Measurements from ENCODE around the gene LSAMP. TPM values are rescaled to one million over a fixed set of nuclear protein-coding genes. Genes with fewer than 3 reads are reported as not detected.

Gene LSAMP
- total RNA-seq, 1 donor from 2014 or later = 4.4 TPM

- no peak overlapping the region for H3K4me3 Mint-ChIP-seq (ENCODE audit: unreplicated experiment)
- H3K4me1 Mint-ChIP-seq (ENCODE audit: unreplicated experiment) = peaks cover 38% of the 10 kb centered on the region
- H3K27me3 Mint-ChIP-seq (ENCODE audit: unreplicated experiment) = no peaks in the 10 kb centered on the region
- TF ChIP-seq, protein P1, sequence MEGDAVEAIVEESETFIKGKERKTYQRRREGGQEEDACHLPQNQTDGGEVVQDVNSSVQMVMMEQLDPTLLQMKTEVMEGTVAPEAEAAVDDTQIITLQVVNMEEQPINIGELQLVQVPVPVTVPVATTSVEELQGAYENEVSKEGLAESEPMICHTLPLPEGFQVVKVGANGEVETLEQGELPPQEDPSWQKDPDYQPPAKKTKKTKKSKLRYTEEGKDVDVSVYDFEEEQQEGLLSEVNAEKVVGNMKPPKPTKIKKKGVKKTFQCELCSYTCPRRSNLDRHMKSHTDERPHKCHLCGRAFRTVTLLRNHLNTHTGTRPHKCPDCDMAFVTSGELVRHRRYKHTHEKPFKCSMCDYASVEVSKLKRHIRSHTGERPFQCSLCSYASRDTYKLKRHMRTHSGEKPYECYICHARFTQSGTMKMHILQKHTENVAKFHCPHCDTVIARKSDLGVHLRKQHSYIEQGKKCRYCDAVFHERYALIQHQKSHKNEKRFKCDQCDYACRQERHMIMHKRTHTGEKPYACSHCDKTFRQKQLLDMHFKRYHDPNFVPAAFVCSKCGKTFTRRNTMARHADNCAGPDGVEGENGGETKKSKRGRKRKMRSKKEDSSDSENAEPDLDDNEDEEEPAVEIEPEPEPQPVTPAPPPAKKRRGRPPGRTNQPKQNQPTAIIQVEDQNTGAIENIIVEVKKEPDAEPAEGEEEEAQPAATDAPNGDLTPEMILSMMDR (IDR thresholded peaks at IDR 0.05) = no peak
- H3K36me3 Mint-ChIP-seq (ENCODE audit: unreplicated experiment) = no peaks in the 10 kb centered on the region
- DNase-seq (ENCODE audit: extremely low spot score, unreplicated experiment) = no peak
- peak overlapping the region; percentile 54 for H3K27ac Mint-ChIP-seq (ENCODE audit: unreplicated experiment)
- no peaks in the 10 kb centered on the region for H3K9me3 Mint-ChIP-seq (ENCODE audit: unreplicated experiment)
Observed at GRCh38 chr3:116256843-116257485, 188.3 kb downstream of the LSAMP start.

DNA sequence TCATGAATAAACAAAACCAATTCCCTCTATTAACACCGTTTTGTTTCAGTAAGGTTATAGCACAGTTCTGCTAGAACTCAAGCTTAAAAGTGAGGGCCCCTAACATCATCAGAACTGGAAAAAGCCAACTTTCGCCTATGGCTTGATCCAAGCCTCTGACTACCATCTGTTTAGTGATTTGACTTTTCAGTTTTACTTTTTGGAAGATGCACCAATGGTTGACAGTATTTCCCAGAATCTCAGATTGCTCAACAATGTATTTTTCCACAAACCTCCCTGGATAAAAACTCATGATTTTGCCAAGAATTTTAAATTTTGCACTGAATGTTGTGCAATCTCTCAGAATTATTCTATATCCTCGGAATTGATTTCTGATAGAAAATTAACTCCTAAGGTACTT lies 190.7 kb downstream of the LSAMP start:
- H3K4me1 Mint-ChIP-seq (ENCODE audit: unreplicated experiment) = peaks cover 38% of the 10 kb centered on the region
- DNase-seq (ENCODE audit: extremely low spot score, unreplicated experiment) = no peak
- TF ChIP-seq, protein P1 (IDR thresholded peaks at IDR 0.05) = no peak
- H3K27me3 Mint-ChIP-seq (ENCODE audit: unreplicated experiment) = no peaks in the 10 kb centered on the region
- no peaks in the 10 kb centered on the region for H3K9me3 Mint-ChIP-seq (ENCODE audit: unreplicated experiment)
- no peak overlapping the region for H3K4me3 Mint-ChIP-seq (ENCODE audit: unreplicated experiment)
- H3K36me3 Mint-ChIP-seq (ENCODE audit: unreplicated experiment) = no peaks in the 10 kb centered on the region
- H3K27ac Mint-ChIP-seq (ENCODE audit: unreplicated experiment) = no peak overlapping the region

DNA sequence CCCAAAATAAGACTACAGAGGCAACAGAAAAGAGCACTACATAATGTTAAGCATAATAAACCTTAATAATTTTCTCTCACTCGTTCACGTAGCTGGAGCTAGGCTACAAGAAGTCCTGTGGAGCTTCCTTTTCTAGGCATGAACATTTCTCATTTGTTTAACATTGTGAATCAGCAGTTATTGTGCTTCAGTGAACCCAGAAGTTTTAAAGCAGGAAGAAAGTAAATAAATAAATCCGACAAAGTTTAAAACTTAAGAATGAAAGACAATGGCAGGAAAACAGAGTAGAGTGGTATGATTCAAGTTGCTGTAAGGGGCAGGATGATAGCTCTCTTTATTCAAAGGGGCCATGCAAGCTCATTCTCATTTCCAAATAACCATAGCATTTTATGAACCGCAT lies 191.8 kb downstream of the LSAMP start:
- DNase-seq (ENCODE audit: extremely low spot score, unreplicated experiment) = no peak
- Mint-ChIP-seq H3K9me3 (ENCODE audit: unreplicated experiment) (no peaks in the 10 kb centered on the region), H3K4me1 (ENCODE audit: unreplicated experiment) (peaks cover 38% of the 10 kb centered on the region), H3K27me3 (ENCODE audit: unreplicated experiment) (no peaks in the 10 kb centered on the region), H3K4me3 (ENCODE audit: unreplicated experiment) (no peak overlapping the region), H3K27ac (ENCODE audit: unreplicated experiment) (no peak overlapping the region), H3K36me3 (ENCODE audit: unreplicated experiment) (no peaks in the 10 kb centered on the region)
- TF ChIP-seq, protein P1 (IDR thresholded peaks at IDR 0.05) = no peak

DNA sequence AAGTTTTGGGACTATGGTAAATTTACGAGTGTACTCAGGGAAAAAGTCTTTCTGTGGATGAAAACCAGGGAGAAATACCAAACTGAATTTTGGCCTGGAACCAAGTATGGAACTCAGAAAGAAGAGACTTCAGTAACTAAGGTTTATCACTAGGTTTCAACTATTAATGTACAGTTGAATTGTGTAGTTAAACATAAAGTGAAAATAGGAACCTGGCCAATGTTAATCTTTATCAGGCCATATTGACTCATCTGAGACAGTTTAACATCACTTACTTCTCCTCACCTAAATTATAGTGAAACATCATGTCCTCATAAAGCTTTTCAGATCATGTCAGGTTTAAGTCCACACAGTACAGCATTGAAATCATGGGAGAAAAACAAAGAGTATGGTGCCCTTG lies 197.7 kb downstream of the LSAMP start:
- no peaks in the 10 kb centered on the region for H3K36me3 Mint-ChIP-seq (ENCODE audit: unreplicated experiment)
- peaks cover 2% of the 10 kb centered on the region for H3K9me3 Mint-ChIP-seq (ENCODE audit: unreplicated experiment)
- no peaks in the 10 kb centered on the region for H3K4me1 Mint-ChIP-seq (ENCODE audit: unreplicated experiment)
- no peaks in the 10 kb centered on the region for H3K27me3 Mint-ChIP-seq (ENCODE audit: unreplicated experiment)
- H3K27ac Mint-ChIP-seq (ENCODE audit: unreplicated experiment) = no peak overlapping the region
- TF ChIP-seq, protein P1 (IDR thresholded peaks at IDR 0.05) = no peak
- no peak overlapping the region for H3K4me3 Mint-ChIP-seq (ENCODE audit: unreplicated experiment)
- DNase-seq (ENCODE audit: extremely low spot score, unreplicated experiment) = no peak

- Mint-ChIP-seq H3K27me3 (ENCODE audit: unreplicated experiment) (no peaks in the 10 kb centered on the region), H3K27ac (ENCODE audit: unreplicated experiment) (no peak overlapping the region)
Observed at GRCh38 chr3:116246406-116246980, 198.8 kb downstream of the LSAMP start.

More at GRCh38 chr3:116246406-116246980, 198.8 kb downstream of the LSAMP start:
- no peaks in the 10 kb centered on the region for H3K4me1 Mint-ChIP-seq (ENCODE audit: unreplicated experiment)
- TF ChIP-seq, protein P1 (IDR thresholded peaks at IDR 0.05) = no peak
- no peaks in the 10 kb centered on the region for H3K36me3 Mint-ChIP-seq (ENCODE audit: unreplicated experiment)
- no peak for DNase-seq (ENCODE audit: extremely low spot score, unreplicated experiment)
- peaks cover 4% of the 10 kb centered on the region for H3K9me3 Mint-ChIP-seq (ENCODE audit: unreplicated experiment)
- H3K4me3 Mint-ChIP-seq (ENCODE audit: unreplicated experiment) = no peak overlapping the region

All from osteocyte (in vitro differentiated cells).